LNCAP (cell line): ENCODE measurements around the gene SLC12A2.

Source experiments
- CTCF ChIP-seq: fragments of 450-650 bp; IDR thresholded peaks from 2 replicates; pipeline ENCODE4 v1.5.1; 2017; ENCODE audit warnings: mild to moderate bottlenecking

The SLC12A2 gene

GRCh38 chr5:128111818-128112448 lies 28.4 kb downstream of the SLC12A2 start:
- no peak for TF ChIP-seq CTCF

- no peak for TF ChIP-seq CTCF
Observed at GRCh38 chr5:128116445-128116844, 32.9 kb downstream of the SLC12A2 start.

GRCh38 chr5:128118214-128118613 lies 34.6 kb downstream of the SLC12A2 start:
- no peak for TF ChIP-seq CTCF

- no peak for TF ChIP-seq CTCF
Observed at GRCh38 chr5:128121651-128122050, 38.1 kb downstream of the SLC12A2 start.

- TF ChIP-seq CTCF, result no peak
Observed at GRCh38 chr5:128123936-128124335, 40.4 kb downstream of the SLC12A2 start.

GRCh38 chr5:128126241-128126640 lies 42.7 kb downstream of the SLC12A2 start:
- TF ChIP-seq CTCF, result no peak

GRCh38 chr5:128132499-128132898 lies 48.9 kb downstream of the SLC12A2 start:
- TF ChIP-seq CTCF, result no peak

GRCh38 chr5:128135286-128135685 lies 51.7 kb downstream of the SLC12A2 start:
- no peak for TF ChIP-seq CTCF
